Measurements from ENCODE around the gene SAMSN1. TPM values are rescaled to one million over a fixed set of nuclear protein-coding genes. Genes with fewer than 3 reads are reported as not detected.

Gene SAMSN1
- total and polyA plus RNA-seq, 2 donors from 2014 or later, result 1.4 to 10.4 TPM

GRCh38 chr21:14562959-14563358 is 16.8 kb upstream of the SAMSN1 start:
- H3K9ac ChIP-seq (ENCODE audit: low read length in 3 of 3), result no peak overlapping the region
- FAIRE-seq (no peak), DNase-seq (no peak)
- no peaks in the 10 kb centered on the region for H3K36me3 ChIP-seq (ENCODE audit: control insufficient read depth in 2 of 3, insufficient read depth in 3 of 3, low read length in 3 of 3)
- intact Hi-C loops (cut with DNase I), result no loop called here
- no peaks in the 10 kb centered on the region for H3K4me1 ChIP-seq (ENCODE audit: control insufficient read depth in 2 of 3, insufficient read depth in 2 of 3, low read depth in 1 of 3, low read length in 3 of 3)
- H3K4me3 ChIP-seq (ENCODE audit: low read length in 3 of 3), result no peak overlapping the region
- H3K27me3 ChIP-seq (ENCODE audit: control insufficient read depth, insufficient read depth, low read length), result no peaks in the 10 kb centered on the region
- no peak for TF ChIP-seq CTCF (IDR thresholded peaks at IDR 0.05; ENCODE audit: borderline replicate concordance, extremely low read depth, insufficient read depth)
- no peaks in the 10 kb centered on the region for H3K9me3 ChIP-seq (ENCODE audit: control insufficient read depth in 2 of 3, insufficient read depth in 1 of 3, low read length in 3 of 3)
- no peak overlapping the region for H3K27ac ChIP-seq (ENCODE audit: low read depth in 2 of 2, low read length in 2 of 2)

GRCh38 chr21:14560555-14560954 is 14.4 kb upstream of the SAMSN1 start:
- H3K4me3 ChIP-seq (ENCODE audit: low read length in 3 of 3), result no peak overlapping the region
- FAIRE-seq (no peak), DNase-seq (no peak)
- TF ChIP-seq CTCF (IDR thresholded peaks at IDR 0.05; ENCODE audit: borderline replicate concordance, extremely low read depth, insufficient read depth), result no peak
- no peaks in the 10 kb centered on the region for H3K36me3 ChIP-seq (ENCODE audit: control insufficient read depth in 2 of 3, insufficient read depth in 3 of 3, low read length in 3 of 3)
- no peaks in the 10 kb centered on the region for H3K4me1 ChIP-seq (ENCODE audit: control insufficient read depth in 2 of 3, insufficient read depth in 2 of 3, low read depth in 1 of 3, low read length in 3 of 3)
- H3K27me3 ChIP-seq (ENCODE audit: control insufficient read depth, insufficient read depth, low read length), result no peaks in the 10 kb centered on the region
- no peak overlapping the region for H3K27ac ChIP-seq (ENCODE audit: low read depth in 2 of 2, low read length in 2 of 2)
- no peaks in the 10 kb centered on the region for H3K9me3 ChIP-seq (ENCODE audit: control insufficient read depth in 2 of 3, insufficient read depth in 1 of 3, low read length in 3 of 3)
- no peak overlapping the region for H3K9ac ChIP-seq (ENCODE audit: low read length in 3 of 3)
- intact Hi-C loops (cut with DNase I), result no loop called here

GRCh38 chr21:14560139-14560538 is 14.0 kb upstream of the SAMSN1 start:
- DNase-seq (no peak), FAIRE-seq (no peak)
- no peak overlapping the region for H3K9ac ChIP-seq (ENCODE audit: low read length in 3 of 3)
- intact Hi-C loops (cut with DNase I), result no loop called here
- H3K36me3 ChIP-seq (ENCODE audit: control insufficient read depth in 2 of 3, insufficient read depth in 3 of 3, low read length in 3 of 3), result no peaks in the 10 kb centered on the region
- H3K27ac ChIP-seq (ENCODE audit: low read depth in 2 of 2, low read length in 2 of 2), result no peak overlapping the region
- no peaks in the 10 kb centered on the region for H3K4me1 ChIP-seq (ENCODE audit: control insufficient read depth in 2 of 3, insufficient read depth in 2 of 3, low read depth in 1 of 3, low read length in 3 of 3)
- TF ChIP-seq CTCF (IDR thresholded peaks at IDR 0.05; ENCODE audit: borderline replicate concordance, extremely low read depth, insufficient read depth), result no peak
- no peak overlapping the region for H3K4me3 ChIP-seq (ENCODE audit: low read length in 3 of 3)
- H3K27me3 ChIP-seq (ENCODE audit: control insufficient read depth, insufficient read depth, low read length), result no peaks in the 10 kb centered on the region
- H3K9me3 ChIP-seq (ENCODE audit: control insufficient read depth in 2 of 3, insufficient read depth in 1 of 3, low read length in 3 of 3), result no peaks in the 10 kb centered on the region

GRCh38 chr21:14559102-14559501 is 13.0 kb upstream of the SAMSN1 start:
- intact Hi-C loops (cut with DNase I), result no loop called here
- Histone ChIP-seq H3K36me3 (ENCODE audit: control insufficient read depth in 2 of 3, insufficient read depth in 3 of 3, low read length in 3 of 3) (no peaks in the 10 kb centered on the region), H3K27me3 (ENCODE audit: control insufficient read depth, insufficient read depth, low read length) (no peaks in the 10 kb centered on the region), H3K4me3 (ENCODE audit: low read length in 3 of 3) (no peak overlapping the region), H3K9ac (ENCODE audit: low read length in 3 of 3) (no peak overlapping the region), H3K4me1 (ENCODE audit: control insufficient read depth in 2 of 3, insufficient read depth in 2 of 3, low read depth in 1 of 3, low read length in 3 of 3) (no peaks in the 10 kb centered on the region), H3K9me3 (ENCODE audit: control insufficient read depth in 2 of 3, insufficient read depth in 1 of 3, low read length in 3 of 3) (no peaks in the 10 kb centered on the region), H3K27ac (ENCODE audit: low read depth in 2 of 2, low read length in 2 of 2) (no peak overlapping the region)
- FAIRE-seq (no peak), DNase-seq (no peak)
- no peak for TF ChIP-seq CTCF (IDR thresholded peaks at IDR 0.05; ENCODE audit: borderline replicate concordance, extremely low read depth, insufficient read depth)

All from kidney (tissue), 14 donors.